Liver (tissue), 9 donors: ENCODE measurements around the gene TMPRSS7. TPM values are rescaled to one million over a fixed set of nuclear protein-coding genes. Genes with fewer than 3 reads are reported as not detected.

ENCODE experiments used
- DNase-seq: peaks from one replicate; pipeline ENCODE4 v3.0.0-alpha.2; 2017; ENCODE audit warnings: low spot score
- H3K27ac ChIP-seq, 2 donors: one replicate each; pipeline ENCODE4 v1.7.0; 2013; ENCODE audit warnings: inconsistent platforms in 2 of 2, low read length in 2 of 2, control low read depth in 1 of 2, low read depth in 1 of 2, mild to moderate bottlenecking in 1 of 2
- H3K27me3 ChIP-seq, 4 donors: one replicate each; pipeline versions ENCODE4 v1.6.1 to v1.7.0; 2013; ENCODE audit warnings: low read length in 3 of 4, inconsistent platforms in 1 of 4, mild to moderate bottlenecking in 1 of 4, moderate library complexity in 1 of 4; ENCODE audit not compliant: control insufficient read depth in 4 of 4, insufficient read depth in 4 of 4
- H3K36me3 ChIP-seq, 4 donors: one replicate each; pipeline versions ENCODE4 v1.6.1 to v1.7.0; 2013; ENCODE audit warnings: low read length in 3 of 4, mild to moderate bottlenecking in 3 of 4, low read depth in 1 of 4, moderate library complexity in 1 of 4; ENCODE audit not compliant: control insufficient read depth in 4 of 4, insufficient read depth in 3 of 4
- H3K4me1 ChIP-seq, 4 donors: one replicate each; pipeline versions ENCODE4 v1.6.1 to v1.7.0; 2013; ENCODE audit warnings: low read length in 3 of 4, mild to moderate bottlenecking in 3 of 4, moderate library complexity in 1 of 4; ENCODE audit not compliant: control insufficient read depth in 4 of 4, insufficient read depth in 4 of 4
- H3K4me3 ChIP-seq, 3 donors: one replicate each; pipeline versions ENCODE4 v1.6.1 to v1.7.0; 2013; ENCODE audit warnings: low read length in 3 of 3, control low read depth in 1 of 3, low read depth in 1 of 3, mild to moderate bottlenecking in 1 of 3
- H3K9ac ChIP-seq, 2 donors: one replicate each; pipeline ENCODE4 v1.7.0; 2013; ENCODE audit warnings: low read length in 2 of 2, mild to moderate bottlenecking in 2 of 2, moderate library complexity in 2 of 2, control low read depth in 1 of 2, low read depth in 1 of 2
- H3K9me3 ChIP-seq, 4 donors: one replicate each; pipeline versions ENCODE4 v1.6.1 to v1.7.0; 2013; ENCODE audit warnings: low read length in 3 of 4; ENCODE audit not compliant: control insufficient read depth in 4 of 4
- EGR1 ChIP-seq, 2 donors: IDR thresholded peaks; 2 replicates each; pipeline ENCODE4 v1.6.1; 2016 to 2018; ENCODE audit warnings: antibody characterized with exemption in 2 of 2, low read depth in 2 of 2
- FOXA2 ChIP-seq: IDR thresholded peaks from 2 replicates; pipeline ENCODE4 v1.6.1; 2016; ENCODE audit warnings: antibody characterized with exemption
- GABPA ChIP-seq, 2 donors: IDR thresholded peaks in 1 of 2; conservative IDR thresholded peaks in 1 of 2; 2 replicates each; pipeline ENCODE4 v1.6.1; 2016; ENCODE audit warnings: antibody characterized with exemption in 2 of 2, mild to moderate bottlenecking in 1 of 2, moderate library complexity in 1 of 2
- HNF4G ChIP-seq: IDR thresholded peaks from 2 replicates; pipeline ENCODE4 v1.6.1; 2016; ENCODE audit warnings: antibody characterized with exemption
- REST ChIP-seq: IDR thresholded peaks from 2 replicates; pipeline ENCODE4 v1.6.1; 2016; ENCODE audit warnings: antibody characterized with exemption, mild to moderate bottlenecking
- RXRA ChIP-seq, 2 donors: IDR thresholded peaks; 2 replicates each; pipeline ENCODE4 v1.6.1; 2017 to 2018; ENCODE audit warnings: antibody characterized with exemption in 2 of 2, mild to moderate bottlenecking in 1 of 2
- SP1 ChIP-seq: IDR thresholded peaks from 2 replicates; pipeline ENCODE4 v1.6.1; 2018; ENCODE audit warnings: antibody characterized with exemption, mild to moderate bottlenecking
- ZBTB33 ChIP-seq: IDR thresholded peaks from 2 replicates; pipeline ENCODE4 v1.6.1; 2016; ENCODE audit warnings: antibody characterized with exemption
- WGBS: extraction: QIAGEN DNeasy Blood & Tissue Kit; methylation state at CpG from one replicate; pipeline ENCODE4 v1.1.7; 2013; 5-methylcytosine and 5-hydroxymethylcytosine counted together
- polyA plus RNA-seq, 2 donors: library from polyadenylated mRNA; stranded (reverse) in 1 of 2; unstranded in 1 of 2; fragments of 200-250 nt in 1 of 2; fragments of >200 nt in 1 of 2; fragmentation: Nextera tagmentation in 1 of 2; extraction: Ambion mirVana in 1 of 2; gene quantifications; one replicate each; pipeline versions ENCODE4 v1.2.1 to v1.2.3, GENCODE V29; 2013 to 2015
- total RNA-seq, 2 donors: library from RNA; depleted of rRNA; stranded (reverse); fragments of >200 nt; gene quantifications; one replicate each; pipeline ENCODE4 v1.2.3, GENCODE V29; 2014
- TF ChIP-seq, protein P1 (sequence below): fragments of 150-350 bp; IDR thresholded peaks from 2 replicates; pipeline ENCODE4 v1.5.1; 2017; ENCODE audit warnings: improper control_type of control experiment, low read depth, low read length; ENCODE audit not compliant: missing input control
- donor health status: healthy.
- donor health status: healthy.
- donor health status: healthy.
- donor health status: healthy.
- donor health status: healthy.

Gene TMPRSS7
- total and polyA plus RNA-seq, 4 donors, result not detected

DNA sequence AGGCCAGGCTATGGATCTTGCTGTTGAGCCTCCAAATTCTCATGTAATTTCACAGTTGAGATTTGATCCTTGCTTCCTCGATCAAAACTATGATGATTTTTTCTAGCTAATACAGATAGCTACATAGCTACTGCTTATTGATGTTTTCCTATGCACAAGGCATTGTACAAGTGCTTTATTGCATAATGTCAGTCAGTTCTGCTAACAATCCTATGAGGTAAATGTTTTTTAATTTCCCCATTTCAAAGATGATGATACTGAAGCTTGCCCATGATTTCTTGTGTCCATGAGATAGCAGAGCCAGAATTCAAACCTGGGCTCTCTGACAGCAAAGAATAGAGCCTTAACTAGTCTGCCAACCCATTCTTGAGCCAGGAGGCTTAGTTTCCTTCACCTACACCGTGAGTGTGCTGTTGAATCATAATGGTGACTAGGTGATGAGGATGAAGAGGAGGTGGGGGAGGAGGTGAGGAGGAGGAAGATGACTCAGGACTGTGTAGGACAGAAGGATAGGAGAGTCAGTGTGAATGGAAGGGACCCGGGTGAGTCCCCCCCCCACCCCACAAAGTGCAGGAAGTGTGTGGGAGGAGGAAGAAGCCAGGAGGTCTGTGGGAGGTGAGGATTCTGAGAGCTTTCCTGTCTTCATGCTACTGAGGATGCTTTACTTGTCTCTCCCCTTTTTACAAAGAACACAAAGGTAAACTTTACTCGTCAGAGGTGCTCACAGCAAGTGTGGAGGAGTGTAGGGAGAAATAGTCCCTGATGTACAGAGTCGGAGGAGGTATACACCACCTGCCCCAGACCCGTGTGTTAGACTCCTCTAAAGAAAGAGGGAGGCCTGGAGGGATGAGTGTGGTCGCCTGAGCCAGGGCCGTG lies 32.2 kb upstream of the TMPRSS7 start:
- 86% methylated on average over 8 of the region's 8 CpGs for WGBS
- peaks cover 0 to 12% (median 7%) of the 10 kb centered on the region in 4 donors for H3K4me1 ChIP-seq

DNA sequence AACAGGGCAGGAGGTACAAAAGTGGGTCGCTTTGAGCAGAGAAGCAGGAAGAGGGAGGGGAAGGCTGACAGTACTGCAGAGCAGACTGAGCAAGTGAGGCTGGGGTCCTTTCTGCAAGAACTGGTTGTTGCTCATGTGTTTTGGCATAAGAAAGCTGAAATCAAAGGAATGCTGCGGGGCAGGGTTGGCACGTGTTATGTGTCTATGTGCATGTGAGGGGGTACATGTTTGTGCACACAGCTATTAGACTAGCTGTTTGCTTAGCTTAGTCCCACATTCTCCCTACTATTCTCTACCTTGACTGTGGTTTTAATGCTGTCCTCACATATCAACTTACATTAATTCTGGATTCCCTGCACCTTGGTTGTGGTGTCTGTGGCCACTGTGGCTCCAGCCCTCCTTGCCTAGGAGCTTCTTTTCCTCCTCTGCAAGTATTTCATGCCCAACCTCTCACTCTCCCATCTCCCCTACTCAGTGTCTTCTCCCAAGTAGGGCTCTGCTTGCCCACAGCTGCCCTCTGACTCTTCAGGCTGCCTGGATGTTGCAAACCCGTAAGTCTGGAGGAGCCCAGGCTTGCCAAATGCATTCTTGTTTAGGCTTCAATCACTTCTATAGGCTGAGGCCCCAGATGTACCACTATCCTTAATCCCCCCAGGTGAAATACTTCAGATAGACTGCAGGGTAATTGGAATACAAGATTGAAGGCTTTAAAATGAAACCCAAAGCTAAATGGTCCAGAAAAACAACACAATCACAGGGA lies 31.0 kb upstream of the TMPRSS7 start:
- Histone ChIP-seq H3K9me3 (no peaks in the 10 kb centered on the region), H3K4me3 (no peak overlapping the region), H3K27ac (no peak overlapping the region), H3K9ac (no peak overlapping the region), H3K36me3 (no peaks in the 10 kb centered on the region), H3K4me1 (peaks cover 0 to 19% (median 12%) of the 10 kb centered on the region in 4 donors), H3K27me3 (peaks cover 0 to 3% (median 0%) of the 10 kb centered on the region in 4 donors)
- DNase-seq, result no peak
- WGBS, result 95% methylated on average over 4 of the region's 4 CpGs
- no peak for TF ChIP-seq REST
- no peak for TF ChIP-seq SP1
- TF ChIP-seq, protein P1, sequence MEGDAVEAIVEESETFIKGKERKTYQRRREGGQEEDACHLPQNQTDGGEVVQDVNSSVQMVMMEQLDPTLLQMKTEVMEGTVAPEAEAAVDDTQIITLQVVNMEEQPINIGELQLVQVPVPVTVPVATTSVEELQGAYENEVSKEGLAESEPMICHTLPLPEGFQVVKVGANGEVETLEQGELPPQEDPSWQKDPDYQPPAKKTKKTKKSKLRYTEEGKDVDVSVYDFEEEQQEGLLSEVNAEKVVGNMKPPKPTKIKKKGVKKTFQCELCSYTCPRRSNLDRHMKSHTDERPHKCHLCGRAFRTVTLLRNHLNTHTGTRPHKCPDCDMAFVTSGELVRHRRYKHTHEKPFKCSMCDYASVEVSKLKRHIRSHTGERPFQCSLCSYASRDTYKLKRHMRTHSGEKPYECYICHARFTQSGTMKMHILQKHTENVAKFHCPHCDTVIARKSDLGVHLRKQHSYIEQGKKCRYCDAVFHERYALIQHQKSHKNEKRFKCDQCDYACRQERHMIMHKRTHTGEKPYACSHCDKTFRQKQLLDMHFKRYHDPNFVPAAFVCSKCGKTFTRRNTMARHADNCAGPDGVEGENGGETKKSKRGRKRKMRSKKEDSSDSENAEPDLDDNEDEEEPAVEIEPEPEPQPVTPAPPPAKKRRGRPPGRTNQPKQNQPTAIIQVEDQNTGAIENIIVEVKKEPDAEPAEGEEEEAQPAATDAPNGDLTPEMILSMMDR, result no peak
- TF ChIP-seq GABPA (IDR thresholded peaks at IDR 0.05 in 1 of 2, conservative IDR thresholded peaks at IDR 0.05 in 1 of 2), result no peak

More for the DNA sequence above, 32.2 kb upstream of the TMPRSS7 start:
- Histone ChIP-seq H3K9me3 (no peaks in the 10 kb centered on the region), H3K27me3 (peaks cover 0 to 3% (median 0%) of the 10 kb centered on the region in 4 donors), H3K27ac (no peak overlapping the region), H3K36me3 (no peaks in the 10 kb centered on the region), H3K4me3 (no peak overlapping the region), H3K9ac (no peak overlapping the region)
- DNase-seq, result no peak
- no peak for TF ChIP-seq EGR1 (IDR thresholded peaks at IDR 0.05; ENCODE audit: low read depth in 2 of 2)
- no peak for TF ChIP-seq GABPA (IDR thresholded peaks at IDR 0.05 in 1 of 2, conservative IDR thresholded peaks at IDR 0.05 in 1 of 2)
- no peak for TF ChIP-seq FOXA2
- TF ChIP-seq RXRA (IDR thresholded peaks at IDR 0.05), result no peak
- TF ChIP-seq ZBTB33, result no peak
- TF ChIP-seq REST, result no peak
- no peak for TF ChIP-seq HNF4G
